SK-N-SH treated with all-trans-retinoic acid at 6 μM for 48 hours (cell line): Measurements from ENCODE around the gene CACNA1S.

Experiments
- ATAC-seq: fragments of 200-7000 bp; cut with Tn5 transposase; 3 replicates; pipeline ENCODE4 v1.9.1; 2020; ENCODE audit warnings: mild to moderate bottlenecking, moderate library complexity
- ARNTL ChIP-seq: fragments of 450-650 bp; formaldehyde crosslinking; IDR thresholded peaks from 2 replicates; pipeline ENCODE4 v1.5.0; 2020; ENCODE audit warnings: low read depth, mild to moderate bottlenecking, moderate library complexity, borderline replicate concordance
- CSDC2 ChIP-seq: fragments of 250-450 bp; sonication (Bioruptor Pico); IDR thresholded peaks from 2 replicates; pipeline ENCODE4 v1.5.0; 2020; ENCODE audit warnings: mild to moderate bottlenecking, moderate library complexity
- ESRRG ChIP-seq: fragments of 250-450 bp; sonication (Bioruptor Pico); IDR thresholded peaks from 2 replicates; pipeline ENCODE4 v1.6.1; 2021; ENCODE audit warnings: mild to moderate bottlenecking
- GLIS3 ChIP-seq: fragments of 250-450 bp; sonication (Bioruptor Pico); IDR thresholded peaks from 2 replicates; pipeline ENCODE4 v1.5.0; 2020; ENCODE audit warnings: mild to moderate bottlenecking, moderate library complexity
- ISL1 ChIP-seq: fragments of 250-450 bp; sonication (Bioruptor Pico); IDR thresholded peaks from 2 replicates; pipeline ENCODE4 v2.1.2; 2022; ENCODE audit warnings: mild to moderate bottlenecking, moderate library complexity
- OSR1 ChIP-seq: fragments of 250-450 bp; sonication (Bioruptor Pico); IDR thresholded peaks from 2 replicates; pipeline ENCODE4 v1.8.0; 2022; ENCODE audit warnings: moderate library complexity, mild to moderate bottlenecking, inconsistent platforms
- PPARA ChIP-seq: fragments of 250-450 bp; sonication (Bioruptor Pico); IDR thresholded peaks from 2 replicates; pipeline ENCODE4 v1.5.0; 2020; ENCODE audit warnings: mild to moderate bottlenecking, borderline replicate concordance
- RARB ChIP-seq: fragments of 250-450 bp; sonication (Bioruptor Pico); IDR thresholded peaks from 2 replicates; pipeline ENCODE4 v1.8.0; 2021; ENCODE audit warnings: mild to moderate bottlenecking, moderate library complexity
- SNAI2 ChIP-seq: fragments of 250-450 bp; sonication (Bioruptor Pico); IDR thresholded peaks from 2 replicates; pipeline ENCODE4 v1.5.0; 2020; ENCODE audit warnings: mild to moderate bottlenecking, moderate library complexity
- TCF4 ChIP-seq: fragments of 250-450 bp; sonication (Bioruptor Pico); IDR thresholded peaks from 2 replicates; pipeline ENCODE4 v1.8.0; 2021; ENCODE audit warnings: mild to moderate bottlenecking, moderate library complexity, borderline replicate concordance
- TOX ChIP-seq: fragments of 250-450 bp; sonication (Bioruptor Pico); IDR thresholded peaks from 2 replicates; pipeline ENCODE4 v1.8.0; 2021; ENCODE audit warnings: mild to moderate bottlenecking, moderate library complexity, borderline replicate concordance
- ZC3H10 ChIP-seq: fragments of 250-450 bp; sonication (Bioruptor Pico); IDR thresholded peaks from 2 replicates; pipeline ENCODE4 v1.5.1; 2021; ENCODE audit warnings: mild to moderate bottlenecking, moderate library complexity
- ZFP3 ChIP-seq: fragments of 250-450 bp; sonication (Bioruptor Pico); IDR thresholded peaks from 2 replicates; pipeline ENCODE4 v1.5.0; 2020; ENCODE audit warnings: mild to moderate bottlenecking, moderate library complexity
- ZFP30 ChIP-seq: fragments of 450-650 bp; formaldehyde crosslinking; IDR thresholded peaks from 2 replicates; pipeline ENCODE4 v1.5.0; 2022; ENCODE audit warnings: mild to moderate bottlenecking, moderate library complexity
- ZNF565 ChIP-seq: fragments of 450-650 bp; formaldehyde crosslinking; conservative IDR thresholded peaks from 2 replicates; pipeline ENCODE4 v1.5.0; 2020; ENCODE audit warnings: low read depth, mild to moderate bottlenecking, moderate library complexity
- ZNF70 ChIP-seq: fragments of 450-650 bp; formaldehyde crosslinking; IDR thresholded peaks from 2 replicates; pipeline ENCODE4 v1.5.0; 2020; ENCODE audit warnings: mild to moderate bottlenecking, moderate library complexity
- TF ChIP-seq, protein P1 (sequence below): fragments of 250-450 bp; sonication (Bioruptor Pico); IDR thresholded peaks from 2 replicates; pipeline ENCODE4 v1.5.1; 2021; ENCODE audit warnings: mild to moderate bottlenecking, moderate library complexity
- TF ChIP-seq, protein P2 (sequence below): fragments of 250-450 bp; sonication (Bioruptor Pico); IDR thresholded peaks from 2 replicates; pipeline ENCODE4 v1.5.1; 2020; ENCODE audit warnings: low read depth, mild to moderate bottlenecking, moderate library complexity
- TF ChIP-seq, protein P3 (sequence below): fragments of 250-450 bp; sonication (Bioruptor Pico); IDR thresholded peaks from 2 replicates; pipeline ENCODE4 v1.5.0; 2020; ENCODE audit warnings: mild to moderate bottlenecking, moderate library complexity
- TF ChIP-seq, protein P4 (sequence below): fragments of 250-450 bp; sonication (Bioruptor Pico); IDR thresholded peaks from 2 replicates; pipeline ENCODE4 v1.8.0; 2021; ENCODE audit warnings: low read depth, mild to moderate bottlenecking, moderate library complexity, borderline replicate concordance

CACNA1S gene

DNA sequence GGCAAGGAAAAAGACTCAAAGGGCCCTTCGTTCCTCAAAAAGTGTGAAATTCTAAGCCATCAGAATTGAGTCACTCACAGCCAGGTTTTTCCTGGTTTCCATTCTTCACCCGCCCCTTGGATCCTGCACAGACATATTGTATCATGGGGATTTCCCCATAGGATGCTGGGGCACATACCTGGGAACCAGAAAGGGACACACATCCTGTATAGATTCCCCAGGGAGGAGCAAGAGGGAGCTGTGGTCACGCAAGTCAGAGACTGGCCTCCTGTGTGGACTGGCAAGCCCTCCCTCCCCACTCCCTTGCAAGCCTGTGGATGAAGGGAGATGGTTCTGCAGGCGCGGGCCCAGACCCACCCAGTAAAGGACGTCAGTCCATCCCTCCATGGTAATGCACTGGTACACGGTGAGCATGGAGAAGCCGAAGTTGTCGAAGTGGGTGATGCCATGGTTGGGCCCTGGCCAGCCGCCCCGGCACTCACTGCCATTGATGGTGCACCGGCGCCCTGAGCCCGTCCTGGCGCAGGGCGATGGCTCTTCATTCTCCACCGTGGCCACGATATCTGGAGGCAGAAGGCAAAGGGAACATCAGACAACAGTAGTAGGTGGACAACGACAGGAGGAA is 23.2 kb downstream of the CACNA1S start (continued):
- TF ChIP-seq CSDC2 (CRISPR knock-in tag) = no peak
- TF ChIP-seq, protein P1, sequence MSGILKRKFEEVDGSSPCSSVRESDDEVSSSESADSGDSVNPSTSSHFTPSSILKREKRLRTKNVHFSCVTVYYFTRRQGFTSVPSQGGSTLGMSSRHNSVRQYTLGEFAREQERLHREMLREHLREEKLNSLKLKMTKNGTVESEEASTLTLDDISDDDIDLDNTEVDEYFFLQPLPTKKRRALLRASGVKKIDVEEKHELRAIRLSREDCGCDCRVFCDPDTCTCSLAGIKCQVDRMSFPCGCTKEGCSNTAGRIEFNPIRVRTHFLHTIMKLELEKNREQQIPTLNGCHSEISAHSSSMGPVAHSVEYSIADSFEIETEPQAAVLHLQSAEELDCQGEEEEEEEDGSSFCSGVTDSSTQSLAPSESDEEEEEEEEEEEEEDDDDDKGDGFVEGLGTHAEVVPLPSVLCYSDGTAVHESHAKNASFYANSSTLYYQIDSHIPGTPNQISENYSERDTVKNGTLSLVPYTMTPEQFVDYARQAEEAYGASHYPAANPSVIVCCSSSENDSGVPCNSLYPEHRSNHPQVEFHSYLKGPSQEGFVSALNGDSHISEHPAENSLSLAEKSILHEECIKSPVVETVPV (CRISPR knock-in tag) = no peak
- no peak for TF ChIP-seq ESRRG (CRISPR knock-in tag)
- TF ChIP-seq, all 23 proteins: peak for 0

DNA sequence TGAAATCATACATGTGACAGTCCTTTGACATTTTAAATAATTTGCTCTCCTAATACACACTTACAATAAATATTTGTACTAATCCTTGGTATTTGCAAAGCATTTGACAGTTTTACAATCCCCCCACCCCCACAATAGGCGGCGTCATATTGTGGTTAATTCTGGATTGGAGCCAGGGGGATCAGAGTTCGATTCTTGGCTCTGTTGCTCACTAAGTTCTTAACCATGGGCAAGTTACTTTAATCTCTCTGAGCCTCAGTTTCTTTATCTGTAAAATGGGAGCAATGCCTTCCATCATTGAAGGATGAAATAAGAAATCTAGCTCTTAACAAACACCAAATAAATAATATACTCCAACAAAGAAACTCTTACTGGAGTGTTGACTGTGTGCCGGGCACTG is 23.8 kb downstream of the CACNA1S start:
- ATAC-seq = no peak
- TF ChIP-seq OSR1 (no peak), CSDC2 (CRISPR knock-in tag) (no peak), PPARA (CRISPR knock-in tag) (no peak), ZFP3 (CRISPR knock-in tag) (no peak), ZC3H10 (CRISPR knock-in tag) (no peak), SNAI2 (CRISPR knock-in tag) (no peak), ESRRG (CRISPR knock-in tag) (no peak), TCF4 (CRISPR knock-in tag) (no peak), GLIS3 (CRISPR knock-in tag) (no peak), ZNF565 (no peak), RARB (no peak), TOX (CRISPR knock-in tag) (no peak)
- TF ChIP-seq, protein P2, sequence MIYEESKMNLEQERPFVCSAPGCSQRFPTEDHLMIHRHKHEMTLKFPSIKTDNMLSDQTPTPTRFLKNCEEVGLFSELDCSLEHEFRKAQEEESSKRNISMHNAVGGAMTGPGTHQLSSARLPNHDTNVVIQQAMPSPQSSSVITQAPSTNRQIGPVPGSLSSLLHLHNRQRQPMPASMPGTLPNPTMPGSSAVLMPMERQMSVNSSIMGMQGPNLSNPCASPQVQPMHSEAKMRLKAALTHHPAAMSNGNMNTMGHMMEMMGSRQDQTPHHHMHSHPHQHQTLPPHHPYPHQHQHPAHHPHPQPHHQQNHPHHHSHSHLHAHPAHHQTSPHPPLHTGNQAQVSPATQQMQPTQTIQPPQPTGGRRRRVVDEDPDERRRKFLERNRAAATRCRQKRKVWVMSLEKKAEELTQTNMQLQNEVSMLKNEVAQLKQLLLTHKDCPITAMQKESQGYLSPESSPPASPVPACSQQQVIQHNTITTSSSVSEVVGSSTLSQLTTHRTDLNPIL (CRISPR knock-in tag) = no peak
- TF ChIP-seq, protein P3, sequence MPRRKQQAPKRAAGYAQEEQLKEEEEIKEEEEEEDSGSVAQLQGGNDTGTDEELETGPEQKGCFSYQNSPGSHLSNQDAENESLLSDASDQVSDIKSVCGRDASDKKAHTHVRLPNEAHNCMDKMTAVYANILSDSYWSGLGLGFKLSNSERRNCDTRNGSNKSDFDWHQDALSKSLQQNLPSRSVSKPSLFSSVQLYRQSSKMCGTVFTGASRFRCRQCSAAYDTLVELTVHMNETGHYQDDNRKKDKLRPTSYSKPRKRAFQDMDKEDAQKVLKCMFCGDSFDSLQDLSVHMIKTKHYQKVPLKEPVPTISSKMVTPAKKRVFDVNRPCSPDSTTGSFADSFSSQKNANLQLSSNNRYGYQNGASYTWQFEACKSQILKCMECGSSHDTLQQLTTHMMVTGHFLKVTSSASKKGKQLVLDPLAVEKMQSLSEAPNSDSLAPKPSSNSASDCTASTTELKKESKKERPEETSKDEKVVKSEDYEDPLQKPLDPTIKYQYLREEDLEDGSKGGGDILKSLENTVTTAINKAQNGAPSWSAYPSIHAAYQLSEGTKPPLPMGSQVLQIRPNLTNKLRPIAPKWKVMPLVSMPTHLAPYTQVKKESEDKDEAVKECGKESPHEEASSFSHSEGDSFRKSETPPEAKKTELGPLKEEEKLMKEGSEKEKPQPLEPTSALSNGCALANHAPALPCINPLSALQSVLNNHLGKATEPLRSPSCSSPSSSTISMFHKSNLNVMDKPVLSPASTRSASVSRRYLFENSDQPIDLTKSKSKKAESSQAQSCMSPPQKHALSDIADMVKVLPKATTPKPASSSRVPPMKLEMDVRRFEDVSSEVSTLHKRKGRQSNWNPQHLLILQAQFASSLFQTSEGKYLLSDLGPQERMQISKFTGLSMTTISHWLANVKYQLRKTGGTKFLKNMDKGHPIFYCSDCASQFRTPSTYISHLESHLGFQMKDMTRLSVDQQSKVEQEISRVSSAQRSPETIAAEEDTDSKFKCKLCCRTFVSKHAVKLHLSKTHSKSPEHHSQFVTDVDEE = no peak

DNA sequence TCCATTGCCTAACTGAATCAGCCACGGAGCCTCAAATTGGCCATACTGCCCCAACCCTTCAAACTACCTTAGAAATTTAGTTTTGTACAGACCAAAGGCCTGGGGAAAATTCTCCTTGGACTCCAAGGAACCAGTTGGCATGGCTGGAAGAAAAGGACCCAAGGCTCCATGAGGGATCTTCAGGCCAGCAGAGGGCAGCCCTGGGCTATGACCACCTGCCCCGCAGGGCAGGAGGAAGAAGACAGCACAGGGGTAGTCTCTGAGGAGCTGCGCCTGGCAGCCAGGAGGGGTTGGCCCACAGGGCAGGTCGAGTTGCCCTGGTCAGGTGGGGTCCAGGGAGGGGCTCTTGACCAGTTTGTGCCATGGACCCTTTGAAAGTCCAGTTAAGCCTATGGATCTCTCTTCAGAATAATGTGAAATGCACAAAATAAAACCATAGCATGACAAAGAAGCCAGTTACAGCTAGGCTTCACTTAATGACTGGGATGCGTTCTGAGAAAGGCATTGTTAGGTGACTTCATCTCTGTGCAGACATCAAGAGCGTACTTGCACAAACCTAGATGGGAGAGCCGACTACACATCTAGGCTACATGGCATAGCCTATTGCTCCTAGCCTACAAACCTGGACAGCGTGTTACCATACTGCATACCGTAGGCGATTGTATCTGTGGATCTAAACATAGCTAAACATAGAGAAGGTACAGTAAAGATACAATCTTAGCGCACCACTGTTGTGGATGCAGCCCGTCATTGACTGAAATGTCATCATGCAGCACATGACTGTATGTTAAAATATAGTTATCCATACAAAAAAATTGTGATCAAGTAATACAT is 26.1 kb downstream of the CACNA1S start:
- no peak for TF ChIP-seq ARNTL (CRISPR knock-in tag)
- TF ChIP-seq, protein P1 (CRISPR knock-in tag) = no peak
- no peak for TF ChIP-seq PPARA (CRISPR knock-in tag)
- TF ChIP-seq TCF4 (CRISPR knock-in tag) = no peak
- no peak for TF ChIP-seq ZFP30
- no peak for TF ChIP-seq ISL1 (CRISPR knock-in tag)
- no peak for TF ChIP-seq ZNF70 (CRISPR knock-in tag)
- no peak for TF ChIP-seq ZFP3 (CRISPR knock-in tag)
- no peak for TF ChIP-seq ESRRG (CRISPR knock-in tag)
- TF ChIP-seq, protein P4, sequence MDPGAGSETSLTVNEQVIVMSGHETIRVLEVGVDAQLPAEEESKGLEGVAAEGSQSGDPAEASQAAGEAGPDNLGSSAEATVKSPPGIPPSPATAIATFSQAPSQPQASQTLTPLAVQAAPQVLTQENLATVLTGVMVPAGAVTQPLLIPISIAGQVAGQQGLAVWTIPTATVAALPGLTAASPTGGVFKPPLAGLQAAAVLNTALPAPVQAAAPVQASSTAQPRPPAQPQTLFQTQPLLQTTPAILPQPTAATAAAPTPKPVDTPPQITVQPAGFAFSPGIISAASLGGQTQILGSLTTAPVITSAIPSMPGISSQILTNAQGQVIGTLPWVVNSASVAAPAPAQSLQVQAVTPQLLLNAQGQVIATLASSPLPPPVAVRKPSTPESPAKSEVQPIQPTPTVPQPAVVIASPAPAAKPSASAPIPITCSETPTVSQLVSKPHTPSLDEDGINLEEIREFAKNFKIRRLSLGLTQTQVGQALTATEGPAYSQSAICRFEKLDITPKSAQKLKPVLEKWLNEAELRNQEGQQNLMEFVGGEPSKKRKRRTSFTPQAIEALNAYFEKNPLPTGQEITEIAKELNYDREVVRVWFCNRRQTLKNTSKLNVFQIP (CRISPR knock-in tag) = no peak
- TF ChIP-seq, protein P2 (CRISPR knock-in tag) = no peak
- peak; percentile 98 for ATAC-seq
